Pancreas (tissue), 10 donors: ENCODE data around the gene EGF. TPM values are rescaled to one million over a fixed set of nuclear protein-coding genes. Genes with fewer than 3 reads are reported as not detected.

Experiments used
- ATAC-seq, 4 donors: fragments of 200-7000 bp; cut with Tn5 transposase; one replicate each; pipeline versions ENCODE4 v1.8.0 to v1.9.1; 2020; ENCODE audit warnings: mild to moderate bottlenecking in 4 of 4, moderate library complexity in 4 of 4
- DNase-seq, 6 donors: peaks; one replicate each; pipeline ENCODE4 v3.0.0-alpha.2; 2020
- FAIRE-seq: peaks from 2 replicates; lab custom pipeline; 2012; peaks lifted over from hg19 to GRCh38; lab: Jason Lieb, UNC
- H3K27ac ChIP-seq, 4 donors: fragments of 200-600 bp; sonication (generic); 1 replicate in 3 of 4; 2 replicates in 1 of 4; pipeline versions ENCODE4 v1.5.0 to v1.8.0; 2020
- H3K27me3 ChIP-seq, 4 donors: fragments of 200-600 bp; one replicate each; pipeline ENCODE4 v1.8.0; 2021
- H3K36me3 ChIP-seq, 3 donors: fragments of 200-600 bp; sonication (generic) in 1 of 3; one replicate each; pipeline versions ENCODE4 v1.5.0 to v1.8.0; 2020 to 2021
- H3K4me1 ChIP-seq, 3 donors: fragments of 200-600 bp; one replicate each; pipeline ENCODE4 v1.8.0; 2021
- H3K4me3 ChIP-seq, 4 donors: fragments of 200-600 bp; sonication (generic) in 2 of 4; one replicate each; pipeline versions ENCODE4 v1.5.0 to v1.8.0; 2020 to 2021
- H3K9me3 ChIP-seq, 4 donors: fragments of 200-600 bp; one replicate each; pipeline ENCODE4 v1.8.0; 2021
- WGBS, 2 donors: extraction: QIAGEN DNeasy Blood & Tissue Kit; methylation state at CpG; one replicate each; pipeline ENCODE4 v1.1.7; 2013; 5-methylcytosine and 5-hydroxymethylcytosine counted together
- intact Hi-C, 3 donors: fragments of 100-400 bp; cut with DNase I; formaldehyde crosslinking; loops; one replicate each; pipeline versions ENCODE4 v1.11.1 to v1.14.2; 2022
- polyA plus RNA-seq, 2 donors: library from polyadenylated mRNA; stranded (reverse); fragments of 200-250 nt; gene quantifications; one replicate each; pipeline ENCODE4 v1.2.3, GENCODE V29; 2013
- total RNA-seq, 6 donors: library from RNA; stranded (reverse); fragmentation: NEBNext Ultra II Directional in 4 of 6; extraction: Animal tissue kit (Norgen Biotek cat#: 25700) in 4 of 6; gene quantifications; one replicate each; pipeline versions ENCODE4 v1.2.1 to v1.2.4, GENCODE V29; 2021 to 2023
- TF ChIP-seq, protein P1 (sequence below), 4 donors: fragments of 200-600 bp; sonication (generic) in 3 of 4; IDR thresholded peaks; one replicate each; pipeline versions ENCODE4 v1.5.0 to v1.8.0; 2021; ENCODE audit warnings: antibody characterized with exemption in 4 of 4
- donor health status: healthy with polysubstance abuse.
- donor health status: DM: no; HTN: no; CAD: no; lungs with moderate emphysema.
- donor health status: DM: no; HTN: no; CAD: no.
- donor health status: control.
- donor health status: control.
- donor health status: Bipolar disorder and iron deficiency.
- donor health status: DM: yes; HTN: yes; CAD: no.
- donor health status: DM: no; HTN: no; CAD: no.
- donor health status: DM: no; HTN: no; CAD: no.
- donor health status: DM: yes; HTN: yes; CAD: no.

Gene EGF
- 10 to 100 TPM; 17.8 to 67.2 (median 28.0) TPM for total RNA-seq
- polyA plus RNA-seq = 10 to 100 TPM; 12.8 to 17.1 TPM

DNA sequence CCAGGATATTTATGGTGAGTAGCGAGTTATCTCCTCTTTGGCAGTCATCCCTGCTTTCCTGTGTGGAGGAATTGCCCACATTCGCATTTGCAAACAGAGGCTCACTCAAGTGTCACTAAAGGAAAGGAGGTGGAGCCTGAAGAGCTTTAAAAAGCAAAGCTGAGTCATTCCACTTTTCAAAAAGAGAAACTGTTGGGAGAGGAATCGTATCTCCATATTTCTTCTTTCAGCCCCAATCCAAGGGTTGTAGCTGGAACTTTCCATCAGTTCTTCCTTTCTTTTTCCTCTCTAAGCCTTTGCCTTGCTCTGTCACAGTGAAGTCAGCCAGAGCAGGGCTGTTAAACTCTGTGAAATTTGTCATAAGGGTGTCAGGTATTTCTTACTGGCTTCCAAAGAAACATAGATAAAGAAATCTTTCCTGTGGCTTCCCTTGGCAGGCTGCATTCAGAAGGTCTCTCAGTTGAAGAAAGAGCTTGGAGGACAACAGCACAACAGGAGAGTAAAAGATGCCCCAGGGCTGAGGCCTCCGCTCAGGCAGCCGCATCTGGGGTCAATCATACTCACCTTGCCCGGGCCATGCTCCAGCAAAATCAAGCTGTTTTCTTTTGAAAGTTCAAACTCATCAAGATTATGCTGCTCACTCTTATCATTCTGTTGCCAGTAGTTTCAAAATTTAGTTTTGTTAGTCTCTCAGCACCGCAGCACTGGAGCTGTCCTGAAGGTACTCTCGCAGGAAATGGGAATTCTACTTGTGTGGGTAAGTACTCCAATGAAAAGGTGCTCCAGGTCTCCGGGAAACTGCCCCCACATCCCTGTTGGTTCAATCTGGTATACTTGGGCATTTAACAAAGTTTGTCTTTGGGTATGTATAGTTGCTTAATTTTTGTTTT, at the start of gene EGF:
EGF (plus strand) TSS at position 178 of the 890 bp plus-strand sequence; CDS start at position 631, 453 bp downstream.
- ATAC-seq (peak; percentile 60 to 75 (median 68)), DNase-seq (peak in 3 of 6 donors; percentile 34 to 54 (median 51)), FAIRE-seq (no peak)
- Histone ChIP-seq H3K9me3 (no peaks in the 10 kb centered on the region), H3K36me3 (no peaks in the 10 kb centered on the region), H3K27me3 (no peaks in the 10 kb centered on the region), H3K4me3 (peak within 1 kb of the TSS; percentile 7 to 51 (median 34)), H3K27ac (peak within 1 kb of the TSS; percentile 30 to 88 (median 64)), H3K4me1 (peaks cover 0 to 14% (median 7%) of the 10 kb centered on the region in 3 donors)
- intact Hi-C loops = no loop called here
- TF ChIP-seq, protein P1, sequence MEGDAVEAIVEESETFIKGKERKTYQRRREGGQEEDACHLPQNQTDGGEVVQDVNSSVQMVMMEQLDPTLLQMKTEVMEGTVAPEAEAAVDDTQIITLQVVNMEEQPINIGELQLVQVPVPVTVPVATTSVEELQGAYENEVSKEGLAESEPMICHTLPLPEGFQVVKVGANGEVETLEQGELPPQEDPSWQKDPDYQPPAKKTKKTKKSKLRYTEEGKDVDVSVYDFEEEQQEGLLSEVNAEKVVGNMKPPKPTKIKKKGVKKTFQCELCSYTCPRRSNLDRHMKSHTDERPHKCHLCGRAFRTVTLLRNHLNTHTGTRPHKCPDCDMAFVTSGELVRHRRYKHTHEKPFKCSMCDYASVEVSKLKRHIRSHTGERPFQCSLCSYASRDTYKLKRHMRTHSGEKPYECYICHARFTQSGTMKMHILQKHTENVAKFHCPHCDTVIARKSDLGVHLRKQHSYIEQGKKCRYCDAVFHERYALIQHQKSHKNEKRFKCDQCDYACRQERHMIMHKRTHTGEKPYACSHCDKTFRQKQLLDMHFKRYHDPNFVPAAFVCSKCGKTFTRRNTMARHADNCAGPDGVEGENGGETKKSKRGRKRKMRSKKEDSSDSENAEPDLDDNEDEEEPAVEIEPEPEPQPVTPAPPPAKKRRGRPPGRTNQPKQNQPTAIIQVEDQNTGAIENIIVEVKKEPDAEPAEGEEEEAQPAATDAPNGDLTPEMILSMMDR (IDR thresholded peaks at IDR 0.05) = no peak
- 27 to 29% methylated on average over 9 of the region's 9 CpGs for WGBS, 2 donors

DNA sequence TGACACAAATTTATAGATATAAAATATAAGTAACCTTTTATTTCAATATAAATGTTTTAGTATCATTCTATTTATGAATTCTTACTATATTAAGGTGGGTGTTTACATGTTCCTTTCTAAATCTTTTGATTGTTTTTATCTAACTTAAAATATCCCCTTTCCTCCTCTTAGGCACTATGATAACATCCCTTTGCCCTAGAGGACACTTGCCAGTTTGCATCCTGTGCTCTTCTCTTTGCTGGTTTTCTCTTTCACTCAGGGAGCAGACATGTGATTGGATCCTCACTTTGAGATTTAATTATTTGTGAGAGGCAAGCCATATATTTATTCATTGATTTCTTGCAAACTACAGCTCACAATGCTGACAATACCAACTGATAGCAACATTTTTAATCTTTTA, 48.5 kb upstream of the EGF start:
- H3K27ac ChIP-seq = no peak overlapping the region
- FAIRE-seq = no peak
- no peak for ATAC-seq
- intact Hi-C loops = no loop called here
- H3K9me3 ChIP-seq = no peaks in the 10 kb centered on the region
- DNase-seq = no peak
- H3K4me3 ChIP-seq = no peak overlapping the region
- no peaks in the 10 kb centered on the region for H3K36me3 ChIP-seq
- H3K27me3 ChIP-seq = no peaks in the 10 kb centered on the region
- TF ChIP-seq, protein P1 (IDR thresholded peaks at IDR 0.05) = no peak
- H3K4me1 ChIP-seq = no peaks in the 10 kb centered on the region

DNA sequence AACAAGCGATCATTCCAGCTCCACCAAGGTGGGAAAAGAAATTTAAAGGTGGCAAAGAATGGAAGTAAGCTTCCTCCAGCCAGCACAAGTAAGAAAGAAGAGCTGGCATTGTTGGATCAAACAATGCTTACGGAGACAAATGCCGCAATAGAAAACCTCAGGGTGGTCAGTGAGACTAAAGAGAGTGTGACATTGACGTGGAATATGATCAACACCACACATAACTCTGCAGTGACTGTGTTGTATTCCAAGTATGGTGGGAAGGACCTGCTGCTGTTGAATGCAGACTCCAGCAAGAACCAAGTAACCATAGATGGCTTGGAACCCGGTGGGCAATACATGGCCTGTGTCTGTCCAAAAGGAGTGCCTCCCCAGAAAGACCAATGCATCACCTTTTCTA, 42.6 kb upstream of the EGF start:
- no peak overlapping the region for H3K27ac ChIP-seq
- 94 to 99% methylated on average over 5 of the region's 5 CpGs for WGBS, 2 donors
- intact Hi-C loops = no loop called here
- no peak overlapping the region for H3K4me3 ChIP-seq
- DNase-seq = no peak
- H3K36me3 ChIP-seq = no peaks in the 10 kb centered on the region
- FAIRE-seq = no peak
- peaks cover 0 to 9% (median 0%) of the 10 kb centered on the region in 3 donors for H3K4me1 ChIP-seq
- H3K27me3 ChIP-seq = no peaks in the 10 kb centered on the region
- no peaks in the 10 kb centered on the region for H3K9me3 ChIP-seq
- TF ChIP-seq, protein P1 (IDR thresholded peaks at IDR 0.05) = no peak
- no peak for ATAC-seq

GRCh38 chr4:109872065-109872464, 40.6 kb upstream of the EGF start:
- H3K36me3 ChIP-seq = no peaks in the 10 kb centered on the region
- TF ChIP-seq, protein P1 (IDR thresholded peaks at IDR 0.05) = no peak
- H3K4me3 ChIP-seq = no peak overlapping the region
- intact Hi-C loops = no loop called here
- ATAC-seq (no peak), FAIRE-seq (no peak), DNase-seq (no peak)
- no peak overlapping the region for H3K27ac ChIP-seq
- H3K4me1 ChIP-seq = peaks cover 0 to 9% (median 0%) of the 10 kb centered on the region in 3 donors
- no peaks in the 10 kb centered on the region for H3K9me3 ChIP-seq
- 96% methylated on average over 2 of the region's 2 CpGs for WGBS, 2 donors
- no peaks in the 10 kb centered on the region for H3K27me3 ChIP-seq
